Lower leg skin (tissue), 3 donors: Measurements from ENCODE around the gene CMIP.

Source experiments
- POLR2A ChIP-seq, 2 donors: fragments of 450-650 bp; IDR thresholded peaks; one replicate each; pipeline ENCODE4 v1.6.1; 2016 to 2017; ENCODE audit warnings: antibody characterized with exemption in 2 of 2, mild to moderate bottlenecking in 1 of 2, moderate library complexity in 1 of 2
- TF ChIP-seq, protein P1 (sequence below), 3 donors: fragments of 450-650 bp; IDR thresholded peaks; one replicate each; pipeline ENCODE4 v1.5.1; 2016; ENCODE audit warnings: antibody characterized with exemption in 3 of 3, mild to moderate bottlenecking in 3 of 3, moderate library complexity in 2 of 3

- TF ChIP-seq, protein P1, sequence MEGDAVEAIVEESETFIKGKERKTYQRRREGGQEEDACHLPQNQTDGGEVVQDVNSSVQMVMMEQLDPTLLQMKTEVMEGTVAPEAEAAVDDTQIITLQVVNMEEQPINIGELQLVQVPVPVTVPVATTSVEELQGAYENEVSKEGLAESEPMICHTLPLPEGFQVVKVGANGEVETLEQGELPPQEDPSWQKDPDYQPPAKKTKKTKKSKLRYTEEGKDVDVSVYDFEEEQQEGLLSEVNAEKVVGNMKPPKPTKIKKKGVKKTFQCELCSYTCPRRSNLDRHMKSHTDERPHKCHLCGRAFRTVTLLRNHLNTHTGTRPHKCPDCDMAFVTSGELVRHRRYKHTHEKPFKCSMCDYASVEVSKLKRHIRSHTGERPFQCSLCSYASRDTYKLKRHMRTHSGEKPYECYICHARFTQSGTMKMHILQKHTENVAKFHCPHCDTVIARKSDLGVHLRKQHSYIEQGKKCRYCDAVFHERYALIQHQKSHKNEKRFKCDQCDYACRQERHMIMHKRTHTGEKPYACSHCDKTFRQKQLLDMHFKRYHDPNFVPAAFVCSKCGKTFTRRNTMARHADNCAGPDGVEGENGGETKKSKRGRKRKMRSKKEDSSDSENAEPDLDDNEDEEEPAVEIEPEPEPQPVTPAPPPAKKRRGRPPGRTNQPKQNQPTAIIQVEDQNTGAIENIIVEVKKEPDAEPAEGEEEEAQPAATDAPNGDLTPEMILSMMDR (IDR thresholded peaks at IDR 0.05), result no peak
- TF ChIP-seq POLR2A (IDR thresholded peaks at IDR 0.05), result no peak
Measured at GRCh38 chr16:81699596-81699995, 255.0 kb downstream of the CMIP start.
